BE2C (cell line): ENCODE results near the gene CATSPERZ.
"Not testable (repeated sequence)": the region's sequence is repeated elsewhere in the genome, so short reads cannot be mapped to it uniquely, and the experiment has no call there.

Experiments
- DNase-seq: peaks from one replicate; pipeline ENCODE4 v3.0.0-alpha.2; 2020
- H3K27me3 ChIP-seq: fragments of 250-450 bp; sonication (Bioruptor Pico); 2 replicates; pipeline ENCODE4 v1.5.1; 2020; ENCODE audit warnings: mild to moderate bottlenecking
- H3K36me3 ChIP-seq: fragments of 250-450 bp; sonication (Bioruptor Pico); 2 replicates; pipeline ENCODE4 v1.5.1; 2020; ENCODE audit warnings: mild to moderate bottlenecking
- H3K4me1 ChIP-seq: fragments of 250-450 bp; sonication (Bioruptor Pico); 2 replicates; pipeline ENCODE4 v1.5.1; 2020
- H3K4me3 ChIP-seq: 2 replicates; pipeline ENCODE4 v1.5.1; 2011; ENCODE audit warnings: low read depth, low read length
- H3K9me3 ChIP-seq: fragments of 250-450 bp; sonication (Bioruptor Pico); 2 replicates; pipeline ENCODE4 v1.5.1; 2020
- TF ChIP-seq, protein P1 (sequence below): IDR thresholded peaks from 2 replicates; pipeline ENCODE4 v1.5.1; 2012; ENCODE audit warnings: mild to moderate bottlenecking, low read depth, low read length

Gene CATSPERZ

DNA sequence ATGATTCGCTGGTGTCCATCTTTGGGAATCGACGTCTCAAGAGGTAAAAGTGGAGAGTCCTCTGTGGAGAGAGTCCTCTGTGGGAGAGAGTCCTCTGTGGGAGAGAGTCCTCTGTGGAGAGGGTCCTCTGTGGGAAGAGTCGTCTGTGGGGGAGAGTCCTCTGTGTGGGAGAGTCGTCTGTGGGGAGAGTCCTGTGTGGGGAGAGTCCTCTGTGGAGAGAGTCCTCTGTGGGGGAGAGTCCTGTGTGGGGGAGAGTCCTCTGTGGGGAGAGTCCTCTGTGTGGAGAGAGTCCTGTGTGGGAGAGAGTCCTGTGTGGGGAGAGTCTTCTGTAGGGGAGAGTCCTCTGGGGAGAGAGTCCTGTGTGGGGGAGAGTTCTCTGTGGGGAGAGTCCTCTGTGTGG, 20.9 kb downstream of the CATSPERZ start:
- no peak overlapping the region for H3K4me3 ChIP-seq
- no peaks in the 10 kb centered on the region for H3K36me3 ChIP-seq
- no peak for DNase-seq
- H3K9me3 ChIP-seq = no peaks in the 10 kb centered on the region
- no peaks in the 10 kb centered on the region for H3K27me3 ChIP-seq
- TF ChIP-seq, protein P1, sequence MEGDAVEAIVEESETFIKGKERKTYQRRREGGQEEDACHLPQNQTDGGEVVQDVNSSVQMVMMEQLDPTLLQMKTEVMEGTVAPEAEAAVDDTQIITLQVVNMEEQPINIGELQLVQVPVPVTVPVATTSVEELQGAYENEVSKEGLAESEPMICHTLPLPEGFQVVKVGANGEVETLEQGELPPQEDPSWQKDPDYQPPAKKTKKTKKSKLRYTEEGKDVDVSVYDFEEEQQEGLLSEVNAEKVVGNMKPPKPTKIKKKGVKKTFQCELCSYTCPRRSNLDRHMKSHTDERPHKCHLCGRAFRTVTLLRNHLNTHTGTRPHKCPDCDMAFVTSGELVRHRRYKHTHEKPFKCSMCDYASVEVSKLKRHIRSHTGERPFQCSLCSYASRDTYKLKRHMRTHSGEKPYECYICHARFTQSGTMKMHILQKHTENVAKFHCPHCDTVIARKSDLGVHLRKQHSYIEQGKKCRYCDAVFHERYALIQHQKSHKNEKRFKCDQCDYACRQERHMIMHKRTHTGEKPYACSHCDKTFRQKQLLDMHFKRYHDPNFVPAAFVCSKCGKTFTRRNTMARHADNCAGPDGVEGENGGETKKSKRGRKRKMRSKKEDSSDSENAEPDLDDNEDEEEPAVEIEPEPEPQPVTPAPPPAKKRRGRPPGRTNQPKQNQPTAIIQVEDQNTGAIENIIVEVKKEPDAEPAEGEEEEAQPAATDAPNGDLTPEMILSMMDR = no peak
- no peaks in the 10 kb centered on the region for H3K4me1 ChIP-seq

DNA sequence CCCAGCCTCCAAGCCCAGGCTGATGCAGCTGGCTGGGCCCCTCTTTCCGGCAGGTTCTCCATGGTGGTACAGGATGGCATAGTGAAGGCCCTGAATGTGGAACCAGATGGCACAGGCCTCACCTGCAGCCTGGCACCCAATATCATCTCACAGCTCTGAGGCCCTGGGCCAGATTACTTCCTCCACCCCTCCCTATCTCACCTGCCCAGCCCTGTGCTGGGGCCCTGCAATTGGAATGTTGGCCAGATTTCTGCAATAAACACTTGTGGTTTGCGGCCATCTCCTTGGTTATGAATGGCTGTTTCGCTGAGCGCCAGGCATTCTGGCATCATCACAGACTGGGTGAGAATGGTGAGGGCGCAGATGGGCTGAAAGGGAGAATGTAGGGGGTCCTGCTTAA, 21.4 kb downstream of the CATSPERZ start:
- TF ChIP-seq, protein P1 = no peak
- no peaks in the 10 kb centered on the region for H3K27me3 ChIP-seq
- no peaks in the 10 kb centered on the region for H3K4me1 ChIP-seq
- H3K9me3 ChIP-seq = no peaks in the 10 kb centered on the region
- H3K36me3 ChIP-seq = no peaks in the 10 kb centered on the region
- no peak for DNase-seq
- H3K4me3 ChIP-seq = no peak overlapping the region

DNA sequence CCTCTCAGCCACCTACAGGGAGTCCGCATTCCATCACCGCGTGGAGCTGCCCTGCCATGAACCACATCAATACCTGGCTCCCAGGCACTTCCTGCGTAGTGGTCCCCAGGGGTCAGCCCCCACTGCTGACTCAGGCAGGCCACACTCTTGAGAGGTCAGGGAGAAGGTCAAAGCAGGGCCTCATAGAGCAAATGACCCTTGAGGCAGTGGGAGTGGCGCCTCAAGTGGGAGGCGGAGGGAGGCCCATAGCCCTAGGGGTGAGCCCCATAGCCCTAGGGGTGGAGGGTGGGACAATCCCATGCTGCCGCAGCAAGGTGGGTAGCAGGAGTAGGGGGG, 22.7 kb downstream of the CATSPERZ start:
- no peaks in the 10 kb centered on the region for H3K9me3 ChIP-seq
- TF ChIP-seq, protein P1 = no peak
- H3K4me3 ChIP-seq = no peak overlapping the region
- DNase-seq = no peak
- H3K27me3 ChIP-seq = no peaks in the 10 kb centered on the region
- H3K4me1 ChIP-seq = no peaks in the 10 kb centered on the region
- no peaks in the 10 kb centered on the region for H3K36me3 ChIP-seq

DNA sequence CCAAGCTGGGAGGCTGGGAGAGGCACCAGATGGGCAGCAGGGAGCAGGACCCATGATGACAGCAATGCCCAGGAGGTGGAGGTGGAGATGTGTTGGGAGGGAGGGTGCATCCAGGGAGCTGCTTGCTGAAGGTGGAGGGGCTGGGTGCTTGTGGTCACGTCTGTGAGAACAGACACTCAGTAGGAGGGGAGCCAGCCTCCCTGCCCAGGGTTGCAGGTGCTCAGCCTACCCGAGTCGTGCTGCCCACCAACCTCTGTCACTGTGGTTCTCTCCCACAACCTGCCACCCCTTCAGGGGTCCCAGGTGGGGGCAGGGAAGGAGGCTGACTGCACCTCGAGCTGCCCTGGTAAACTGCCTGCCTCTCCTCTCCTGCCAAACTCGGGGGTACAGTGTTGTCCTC, 23.2 kb downstream of the CATSPERZ start:
- no peaks in the 10 kb centered on the region for H3K36me3 ChIP-seq
- no peak overlapping the region for H3K4me3 ChIP-seq
- H3K4me1 ChIP-seq = no peaks in the 10 kb centered on the region
- H3K9me3 ChIP-seq = no peaks in the 10 kb centered on the region
- TF ChIP-seq, protein P1 = no peak
- H3K27me3 ChIP-seq = no peaks in the 10 kb centered on the region
- DNase-seq = no peak

DNA sequence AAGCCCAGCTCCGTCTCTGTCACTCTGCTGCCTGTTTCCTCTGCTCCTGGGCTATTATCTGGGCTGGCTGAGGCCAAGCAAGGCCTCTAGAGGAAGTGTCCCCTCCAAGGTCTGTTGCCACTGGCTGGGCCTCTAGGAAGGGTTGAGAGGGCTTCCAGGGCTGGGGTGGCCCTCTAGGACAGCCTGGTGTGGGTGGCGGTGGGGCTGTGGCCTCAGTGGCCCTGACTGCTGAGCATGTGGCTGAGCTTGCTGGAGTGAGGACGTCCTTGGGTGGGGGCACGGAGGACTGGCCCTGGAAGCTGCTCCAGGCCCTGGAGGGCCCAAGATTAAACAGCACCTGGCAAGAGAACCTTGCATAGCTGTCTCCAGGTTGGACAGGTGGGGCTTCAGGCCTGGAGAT, 23.8 kb downstream of the CATSPERZ start:
- not testable (repeated sequence) for H3K36me3 ChIP-seq, H3K4me1 ChIP-seq, H3K9me3 ChIP-seq, H3K4me3 ChIP-seq, H3K27me3 ChIP-seq, DNase-seq

DNA sequence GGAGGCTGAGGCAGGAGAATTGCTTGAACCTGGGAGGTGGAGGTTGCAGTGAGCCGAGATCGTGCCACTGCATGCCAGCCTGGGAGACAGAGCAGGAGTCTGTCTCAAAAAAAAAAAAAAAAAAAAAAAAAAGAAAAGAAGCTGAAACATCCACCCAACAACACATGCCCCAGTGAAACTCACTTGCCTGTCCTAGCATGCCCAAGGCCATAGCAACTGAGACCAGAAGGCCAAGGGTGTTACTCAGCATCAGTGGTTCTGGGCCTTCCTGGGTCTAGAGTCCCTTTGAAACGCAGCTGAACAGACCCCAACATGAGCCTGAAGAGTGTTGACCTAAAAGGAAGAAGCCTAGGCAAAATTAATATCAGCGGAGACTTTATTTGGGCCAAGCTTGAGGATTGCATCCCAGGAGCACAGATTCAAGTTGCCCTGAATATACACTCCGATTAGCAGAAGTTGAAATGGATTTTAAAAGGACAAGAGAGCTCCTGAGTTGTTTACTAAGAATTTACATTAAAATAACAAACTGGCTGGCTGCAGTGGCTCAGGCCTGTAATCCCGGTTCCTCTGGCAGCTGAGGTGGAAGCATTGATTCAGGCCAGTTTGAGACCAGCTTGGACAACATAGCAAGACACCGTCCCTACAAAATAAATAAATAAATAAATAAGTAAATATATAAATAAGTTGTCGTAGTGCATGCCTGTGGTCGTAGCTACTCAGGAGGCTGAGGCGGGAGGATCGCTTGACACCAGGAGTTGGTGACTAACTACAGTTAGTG, 24.7 kb downstream of the CATSPERZ start:
- Histone ChIP-seq H3K4me3 (no peak overlapping the region), H3K4me1 (no peaks in the 10 kb centered on the region), H3K9me3 (no peaks in the 10 kb centered on the region), H3K27me3 (no peaks in the 10 kb centered on the region), H3K36me3 (no peaks in the 10 kb centered on the region)
- DNase-seq = no peak
- TF ChIP-seq, protein P1 = no peak
